ENCODE data around the gene SMPD2.
A peak's percentile ranks its signal among the peaks of the same experiment; 100 is the strongest.

SMPD2 gene

GRCh38 chr6:109478222-109478805, 37.8 kb downstream of the SMPD2 start:
- DNase-seq (ENCODE audit: insufficient read length) (no peak), FAIRE-seq (no peak)
- TF ChIP-seq POLR2A (IDR thresholded peaks at IDR 0.05; ENCODE audit: low read depth, low read length): no peak
- no peak for TF ChIP-seq POLR2AphosphoS5 (IDR thresholded peaks at IDR 0.05; ENCODE audit: low read depth, low read length)
- no peak for TF ChIP-seq TAF1 (IDR thresholded peaks at IDR 0.05; ENCODE audit: borderline replicate concordance, low read depth, low read length)

GRCh38 chr6:109478841-109479624, 38.5 kb downstream of the SMPD2 start:
- peak; percentile 30 for FAIRE-seq
- no peak for DNase-seq (ENCODE audit: insufficient read length)
- no peak for TF ChIP-seq POLR2AphosphoS5 (IDR thresholded peaks at IDR 0.05; ENCODE audit: low read depth, low read length)
- no peak for TF ChIP-seq TAF1 (IDR thresholded peaks at IDR 0.05; ENCODE audit: borderline replicate concordance, low read depth, low read length)
- no peak for TF ChIP-seq POLR2A (IDR thresholded peaks at IDR 0.05; ENCODE audit: low read depth, low read length)

- TF ChIP-seq POLR2A (IDR thresholded peaks at IDR 0.05; ENCODE audit: low read depth, low read length) (no peak), TAF1 (IDR thresholded peaks at IDR 0.05; ENCODE audit: borderline replicate concordance, low read depth, low read length) (no peak), POLR2AphosphoS5 (IDR thresholded peaks at IDR 0.05; ENCODE audit: low read depth, low read length) (no peak)
- FAIRE-seq: no peak
Measured at GRCh38 chr6:109480993-109481480, 40.5 kb downstream of the SMPD2 start.

GRCh38 chr6:109482905-109483734, 42.6 kb downstream of the SMPD2 start, which contains the start of gene ZBTB24:
Gene ZBTB24, minus strand, starts transcription at chr6:109483219. Its CDS starts 1,193 bp downstream, at chr6:109482026.
- FAIRE-seq: peak; percentile 73
- TF ChIP-seq POLR2AphosphoS5 (IDR thresholded peaks at IDR 0.05; ENCODE audit: low read depth, low read length) (no peak), POLR2A (IDR thresholded peaks at IDR 0.05; ENCODE audit: low read depth, low read length) (peak; percentile 65; the same call in 1 of the 2 replicates), TAF1 (IDR thresholded peaks at IDR 0.05; ENCODE audit: borderline replicate concordance, low read depth, low read length) (0 out of 2 replicates have a peak, but pooled peaks have one; percentile 19)
- peak; percentile 84 for DNase-seq (ENCODE audit: insufficient read length)

More at GRCh38 chr6:109480993-109481480, 40.5 kb downstream of the SMPD2 start:
- no peak for DNase-seq (ENCODE audit: insufficient read length)

- TF ChIP-seq TAF1 (IDR thresholded peaks at IDR 0.05; ENCODE audit: borderline replicate concordance, low read depth, low read length): no peak
- no peak for TF ChIP-seq POLR2A (IDR thresholded peaks at IDR 0.05; ENCODE audit: low read depth, low read length)
- no peak for TF ChIP-seq POLR2AphosphoS5 (IDR thresholded peaks at IDR 0.05; ENCODE audit: low read depth, low read length)
- no peak for DNase-seq (ENCODE audit: insufficient read length)
- no peak for FAIRE-seq
Measured at GRCh38 chr6:109483735-109484057, 43.2 kb downstream of the SMPD2 start.

GRCh38 chr6:109484122-109484521, 43.6 kb downstream of the SMPD2 start:
- no peak for TF ChIP-seq POLR2A (IDR thresholded peaks at IDR 0.05; ENCODE audit: low read depth, low read length)
- TF ChIP-seq POLR2AphosphoS5 (IDR thresholded peaks at IDR 0.05; ENCODE audit: low read depth, low read length): no peak
- no peak for TF ChIP-seq TAF1 (IDR thresholded peaks at IDR 0.05; ENCODE audit: borderline replicate concordance, low read depth, low read length)
- DNase-seq (ENCODE audit: insufficient read length) (no peak), FAIRE-seq (no peak)

GRCh38 chr6:109485266-109485935, 44.9 kb downstream of the SMPD2 start:
- no peak for FAIRE-seq
- no peak for DNase-seq (ENCODE audit: insufficient read length)
- TF ChIP-seq POLR2AphosphoS5 (IDR thresholded peaks at IDR 0.05; ENCODE audit: low read depth, low read length): no peak
- TF ChIP-seq POLR2A (IDR thresholded peaks at IDR 0.05; ENCODE audit: low read depth, low read length): no peak
- TF ChIP-seq TAF1 (IDR thresholded peaks at IDR 0.05; ENCODE audit: borderline replicate concordance, low read depth, low read length): no peak

GRCh38 chr6:109486068-109486467, 45.5 kb downstream of the SMPD2 start:
- FAIRE-seq (no peak), DNase-seq (ENCODE audit: insufficient read length) (no peak)

GRCh38 chr6:109488001-109488400, 47.5 kb downstream of the SMPD2 start:
- TF ChIP-seq POLR2A (IDR thresholded peaks at IDR 0.05; ENCODE audit: low read depth, low read length) (no peak), TAF1 (IDR thresholded peaks at IDR 0.05; ENCODE audit: borderline replicate concordance, low read depth, low read length) (no peak), POLR2AphosphoS5 (IDR thresholded peaks at IDR 0.05; ENCODE audit: low read depth, low read length) (no peak)

More at GRCh38 chr6:109486068-109486467, 45.5 kb downstream of the SMPD2 start:
- TF ChIP-seq POLR2A (IDR thresholded peaks at IDR 0.05; ENCODE audit: low read depth, low read length): no peak
- TF ChIP-seq TAF1 (IDR thresholded peaks at IDR 0.05; ENCODE audit: borderline replicate concordance, low read depth, low read length): no peak
- TF ChIP-seq POLR2AphosphoS5 (IDR thresholded peaks at IDR 0.05; ENCODE audit: low read depth, low read length): no peak

GRCh38 chr6:109490713-109491112, 50.2 kb downstream of the SMPD2 start:
- FAIRE-seq (no peak), DNase-seq (ENCODE audit: insufficient read length) (no peak)
- TF ChIP-seq TAF1 (IDR thresholded peaks at IDR 0.05; ENCODE audit: borderline replicate concordance, low read depth, low read length) (no peak), POLR2A (IDR thresholded peaks at IDR 0.05; ENCODE audit: low read depth, low read length) (no peak), POLR2AphosphoS5 (IDR thresholded peaks at IDR 0.05; ENCODE audit: low read depth, low read length) (no peak)

More at GRCh38 chr6:109488001-109488400, 47.5 kb downstream of the SMPD2 start:
- FAIRE-seq (peak; percentile 44), DNase-seq (ENCODE audit: insufficient read length) (no peak)

All from GM12892 (cell line).